HG02970 (cell line): ENCODE measurements around the gene LYPLA2.
"Not testable (repeated sequence)": the region's sequence is repeated elsewhere in the genome, so short reads cannot be mapped to it uniquely, and the experiment has no call there.

Experiments
- ATAC-seq: cut with Tn5 transposase; IDR thresholded peaks from one replicate; pipeline ENCODE4 v1.9.1; 2021; ENCODE audit warnings: mild to moderate bottlenecking, moderate library complexity, moderate number of reproducible peaks; ENCODE audit not compliant: unreplicated experiment, low FRiP score

LYPLA2 gene

GRCh38 chr1:23799570-23800399 lies 8.8 kb downstream of the LYPLA2 start:
- ATAC-seq, result no peak

GRCh38 chr1:23800400-23801337 lies 9.7 kb downstream of the LYPLA2 start, which contains the start of gene GALE:
Gene GALE, minus strand, starts transcription at chr1:23800754. Its CDS starts 1,747 bp downstream, at chr1:23799007.
- peak; percentile 75 for ATAC-seq

GRCh38 chr1:23801338-23801748 lies 10.4 kb downstream of the LYPLA2 start:
- ATAC-seq, result no peak

GRCh38 chr1:23801876-23802275 lies 10.9 kb downstream of the LYPLA2 start:
- no peak for ATAC-seq

GRCh38 chr1:23802809-23803342 lies 11.9 kb downstream of the LYPLA2 start:
- ATAC-seq, result not testable (repeated sequence)

- ATAC-seq, result no peak
Observed at GRCh38 chr1:23803674-23804073, 12.7 kb downstream of the LYPLA2 start.

- ATAC-seq, result no peak
Observed at GRCh38 chr1:23804183-23804835, 13.4 kb downstream of the LYPLA2 start.

GRCh38 chr1:23805025-23805424 lies 14.1 kb downstream of the LYPLA2 start:
- no peak for ATAC-seq

- ATAC-seq, result no peak
Observed at GRCh38 chr1:23806280-23806679, 15.3 kb downstream of the LYPLA2 start.

- no peak for ATAC-seq
Observed at GRCh38 chr1:23807453-23807852, 16.5 kb downstream of the LYPLA2 start.

- ATAC-seq, result no peak
Observed at GRCh38 chr1:23809751-23810171, 18.8 kb downstream of the LYPLA2 start.

GRCh38 chr1:23810818-23811540 lies 20.0 kb downstream of the LYPLA2 start:
- ATAC-seq, result peak; percentile 54

GRCh38 chr1:23814016-23814415 lies 23.1 kb downstream of the LYPLA2 start:
- ATAC-seq, result no peak

GRCh38 chr1:23816361-23816760 lies 25.4 kb downstream of the LYPLA2 start:
- ATAC-seq, result no peak

GRCh38 chr1:23816906-23817305 lies 26.0 kb downstream of the LYPLA2 start:
- no peak for ATAC-seq

- no peak for ATAC-seq
Observed at GRCh38 chr1:23817633-23818032, 26.7 kb downstream of the LYPLA2 start.

GRCh38 chr1:23823767-23824166 lies 32.8 kb downstream of the LYPLA2 start:
- no peak for ATAC-seq

GRCh38 chr1:23824711-23825075 lies 33.7 kb downstream of the LYPLA2 start:
- ATAC-seq, result no peak

- ATAC-seq, result peak; percentile 81
Observed at GRCh38 chr1:23825076-23825761, 34.3 kb downstream of the LYPLA2 start, which contains the start of gene HMGCL. Gene HMGCL, minus strand, starts transcription at chr1:23825429. Its CDS starts 14 bp downstream, at chr1:23825415.
